Activated CD4-positive, alpha-beta memory T cell treated with anti-CD3 and anti-CD28 coated beads for 36 hours (primary cell): Measurements from ENCODE around the gene KCTD11. TPM values are rescaled to one million over a fixed set of nuclear protein-coding genes. Genes with fewer than 3 reads are reported as not detected.
A peak's percentile ranks its signal among the peaks of the same experiment; 100 is the strongest.

Experiments used
- CTCF ChIA-PET: fragments of 350-600 bp; sonication (Branson Sonifier 250); formaldehyde crosslinking; loops from one replicate; lab custom pipeline; 2021; ENCODE audit warnings: antibody characterized with exemption, inconsistent platforms; lab: Charles Lee
- POLR2A ChIA-PET: fragments of 350-600 bp; sonication (Branson Sonifier 250); formaldehyde crosslinking; loops from one replicate; lab custom pipeline; 2021; ENCODE audit warnings: antibody characterized with exemption; lab: Charles Lee
- DNase-seq: peaks from one replicate; pipeline ENCODE4 v3.0.0-alpha.2; 2020
- H3K27ac Mint-ChIP-seq: one replicate; pipeline ENCODE4 v1.8.0; 2021; ENCODE audit warnings: mixed read lengths
- H3K27me3 Mint-ChIP-seq: one replicate; pipeline ENCODE4 v1.8.0; 2021; ENCODE audit warnings: mixed read lengths
- H3K36me3 Mint-ChIP-seq: one replicate; pipeline ENCODE4 v1.8.0; 2021; ENCODE audit warnings: mixed read lengths
- H3K4me1 Mint-ChIP-seq: one replicate; pipeline ENCODE4 v1.8.0; 2021; ENCODE audit warnings: low read depth, mixed read lengths
- H3K4me3 Mint-ChIP-seq: one replicate; pipeline ENCODE4 v1.8.0; 2021; ENCODE audit warnings: mild to moderate bottlenecking, mixed read lengths
- H3K9me3 Mint-ChIP-seq: one replicate; pipeline ENCODE4 v1.8.0; 2021; ENCODE audit warnings: mixed read lengths
- intact Hi-C: fragments of 100-400 bp; cut with micrococcal nuclease; formaldehyde crosslinking; loops from one replicate; pipeline ENCODE4 v1.15.1; 2023
- total RNA-seq, 2 experiments: library from RNA; stranded (reverse); gene quantifications; one replicate each; pipeline ENCODE4 v1.2.3, GENCODE V29; 2021

KCTD11 gene
- 1 to 10 TPM; 2.6 to 2.8 TPM for total RNA-seq

DNA sequence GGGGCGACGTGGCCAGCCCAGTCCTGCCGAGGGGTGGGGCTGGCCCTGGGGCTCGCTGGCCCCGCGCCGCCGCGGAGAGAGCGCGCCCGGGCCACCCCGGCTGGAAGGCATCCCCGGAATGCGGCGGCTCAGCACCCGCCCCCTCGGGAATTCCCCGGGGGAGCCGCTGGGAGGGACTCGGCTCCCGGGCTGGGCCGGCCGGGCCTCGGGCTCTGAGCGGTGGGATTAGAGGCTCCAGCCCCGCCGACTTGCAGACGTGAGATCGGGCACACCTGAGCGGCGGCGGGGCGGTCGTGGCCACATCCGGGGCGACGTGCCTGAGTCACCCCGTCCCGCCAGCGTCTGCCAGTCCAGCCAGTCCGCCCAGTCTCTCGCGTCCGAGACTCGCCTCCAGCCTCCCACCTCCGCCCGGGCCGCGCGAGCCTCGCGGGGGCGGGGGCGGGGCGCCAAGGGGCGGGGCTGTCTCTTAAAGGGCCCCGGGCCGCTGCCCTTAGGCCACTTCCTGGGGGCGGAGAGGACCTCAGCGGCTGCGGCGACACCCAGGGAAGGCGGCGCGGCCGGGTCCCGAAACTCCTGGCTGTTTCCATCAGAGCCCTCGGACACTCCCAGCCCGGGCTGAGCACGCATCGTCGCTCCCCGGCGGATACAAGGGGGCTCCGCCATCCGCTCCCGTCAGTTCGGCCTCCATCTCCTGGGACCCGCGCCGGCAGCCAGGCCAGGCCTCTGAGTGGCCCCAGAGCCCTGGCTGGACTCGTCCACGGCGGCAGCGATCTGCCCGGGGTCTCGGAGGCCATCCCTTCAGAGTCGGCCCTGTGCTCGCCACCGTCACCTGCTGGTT, at the start of gene KCTD11:
KCTD11 (plus strand) TSS at position 498 of the 838 bp plus-strand sequence.
- intact Hi-C loops = loop anchor here (1.0 to 5.0 kb wide), 6 partner anchors 23 to 130 kb away; partner anchors contain the start of genes GPS2, NEURL4, POLR2A and SLC35G6
- ChIA-PET POLR2A (interaction anchor here (0.9 to 5.0 kb wide), 3 partner anchors 16 to 132 kb away, joined by 3 to 34 read pairs (median 4); partner anchors contain the start of genes ACAP1 and POLR2A), CTCF (interaction anchor here (0.6 to 2.0 kb wide), 4 partner anchors 15 to 232 kb away, joined by 3 to 11 read pairs (median 4); partner anchors contain the start of genes ACAP1 and MPDU1)
- Mint-ChIP-seq H3K4me3 (peak within 1 kb of the TSS; percentile 74), H3K9me3 (no peaks in the 10 kb centered on the region), H3K27ac (peak within 1 kb of the TSS; percentile 68), H3K27me3 (no peaks in the 10 kb centered on the region), H3K4me1 (peaks cover 39% of the 10 kb centered on the region), H3K36me3 (peaks cover 24% of the 10 kb centered on the region)
- peak; percentile 87 for DNase-seq

GRCh38 chr17:7304179-7304578, 47.8 kb upstream of the KCTD11 start:
- ChIA-PET CTCF (interaction anchor here (0.7 to 1.7 kb wide), 2 partner anchors 8 to 256 kb away, joined by 3 to 12 read pairs; no protein-coding TSS in a partner anchor), POLR2A (interaction anchor here (0.6 to 1.3 kb wide), 2 partner anchors 180 to 248 kb away, joined by 3 read pairs; partner anchors contain the start of gene POLR2A)
- Mint-ChIP-seq H3K36me3 (peaks cover 14% of the 10 kb centered on the region), H3K4me1 (peaks cover 2% of the 10 kb centered on the region), H3K4me3 (no peak overlapping the region), H3K27ac (no peak overlapping the region), H3K27me3 (peaks cover 2% of the 10 kb centered on the region), H3K9me3 (no peaks in the 10 kb centered on the region)
- intact Hi-C loops = no loop called here
- DNase-seq = no peak

- Mint-ChIP-seq H3K9me3 (no peaks in the 10 kb centered on the region), H3K4me3 (peak within 1 kb of the TSS; percentile 85), H3K27me3 (peaks cover 2% of the 10 kb centered on the region), H3K36me3 (peaks cover 41% of the 10 kb centered on the region), H3K27ac (peak within 1 kb of the TSS; percentile 97), H3K4me1 (peaks cover 29% of the 10 kb centered on the region)
- ChIA-PET POLR2A (no interaction called here), CTCF (interaction anchor here (1.0 to 1.2 kb wide), 2 partner anchors 27 to 73 kb away, joined by 3 to 4 read pairs; partner anchors contain the start of gene DVL2)
- peak; percentile 100 for DNase-seq
- intact Hi-C loops = loop anchor here (1.0 to 5.0 kb wide), 10 partner anchors 22 to 535 kb away; partner anchors contain the start of genes ELP5, NEURL4, PHF23 and POLR2A
These were observed 44.9 kb upstream of the KCTD11 start, which contains the start of gene EIF5A for GRCh38 chr17:7306911-7307685. TSS of gene EIF5A (plus strand) at chr17:7307628. CDS start at chr17:7309636, 2,008 bp downstream.

- peaks cover 37% of the 10 kb centered on the region for H3K4me1 Mint-ChIP-seq
- ChIA-PET POLR2A (interaction anchor here (0.7 to 2.4 kb wide), 8 partner anchors 13 to 379 kb away, joined by 3 to 13 read pairs (median 4); partner anchors contain the start of genes CTDNEP1, ELP5, NEURL4 and POLR2A), CTCF (interaction anchor here (0.8 to 1.2 kb wide), 3 partner anchors 12 to 253 kb away, joined by 3 to 4 read pairs (median 3); partner anchors contain the start of gene SENP3)
- H3K9me3 Mint-ChIP-seq = no peaks in the 10 kb centered on the region
- peaks cover 2% of the 10 kb centered on the region for H3K27me3 Mint-ChIP-seq
- H3K27ac Mint-ChIP-seq = peak overlapping the region; percentile 97
- intact Hi-C loops = loop anchor here (1.0 to 5.0 kb wide), 10 partner anchors 21 to 534 kb away; partner anchors contain the start of genes ELP5, NEURL4, PHF23 and POLR2A
- DNase-seq = peak; percentile 66
- peaks cover 50% of the 10 kb centered on the region for H3K36me3 Mint-ChIP-seq
- peak overlapping the region; percentile 85 for H3K4me3 Mint-ChIP-seq
These were observed 44.0 kb upstream of the KCTD11 start for GRCh38 chr17:7307686-7308624.

DNA sequence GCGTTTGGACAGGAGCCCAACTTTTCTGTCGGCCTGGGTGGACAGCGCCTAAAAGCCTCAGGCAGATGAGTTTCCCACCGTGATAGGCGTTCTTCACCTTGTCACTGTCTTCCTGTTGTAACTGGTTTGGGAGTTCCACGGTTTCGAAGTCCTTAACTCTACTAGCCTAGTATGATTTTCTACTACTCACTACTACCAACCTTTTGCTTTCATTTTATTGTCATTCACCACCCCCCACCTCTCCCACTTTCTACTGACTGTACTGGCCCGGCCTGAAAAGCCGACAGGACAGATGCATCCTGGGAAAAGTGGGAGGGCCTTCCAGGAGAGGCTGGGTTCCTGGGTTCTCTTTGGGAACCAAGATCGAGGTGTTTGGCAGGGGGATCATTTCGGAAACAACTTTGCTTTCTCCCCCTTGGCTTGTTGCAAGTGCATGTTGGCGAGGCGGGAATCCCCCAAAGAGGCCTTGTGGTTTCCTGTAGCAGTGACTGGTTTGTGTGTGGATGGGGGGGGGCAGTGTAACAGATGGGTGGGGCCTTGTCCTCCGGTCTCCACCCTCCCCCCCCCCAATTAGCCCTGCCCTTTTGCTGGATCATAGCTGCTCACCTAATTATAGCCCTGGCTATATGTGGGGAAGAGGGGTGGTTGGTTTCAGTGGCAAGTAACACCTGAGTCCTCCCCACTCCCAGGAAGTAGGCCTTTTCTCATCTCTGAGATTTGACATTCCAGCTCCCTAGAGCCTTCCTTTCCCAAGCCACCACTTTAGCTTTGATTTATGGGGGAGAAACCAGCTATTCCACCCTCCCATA, 43.1 kb upstream of the KCTD11 start:
- peak overlapping the region; percentile 97 for H3K27ac Mint-ChIP-seq
- POLR2A ChIA-PET = interaction anchor here (0.6 to 2.4 kb wide), 14 partner anchors 12 to 378 kb away, joined by 3 to 13 read pairs (median 3); partner anchors contain the start of genes ACAP1, CTDNEP1, ELP5 and NEURL4
- H3K27me3 Mint-ChIP-seq = peaks cover 2% of the 10 kb centered on the region
- peaks cover 46% of the 10 kb centered on the region for H3K4me1 Mint-ChIP-seq
- no peaks in the 10 kb centered on the region for H3K9me3 Mint-ChIP-seq
- H3K36me3 Mint-ChIP-seq = peaks cover 53% of the 10 kb centered on the region
- DNase-seq = peak; percentile 90
- H3K4me3 Mint-ChIP-seq = peak overlapping the region; percentile 85
- CTCF ChIA-PET = interaction anchor here (0.8 to 1.8 kb wide), 6 partner anchors 11 to 252 kb away, joined by 3 to 9 read pairs (median 4); partner anchors contain the start of genes SENP3 and SLC2A4
- intact Hi-C loops = loop anchor here (5.0 kb wide), 2 partner anchors 93 to 533 kb away; partner anchors contain the start of gene TMEM256

GRCh38 chr17:7309628-7310027, 42.3 kb upstream of the KCTD11 start:
- ChIA-PET CTCF (interaction anchor here (1.1 to 1.8 kb wide), 3 partner anchors 11 to 29 kb away, joined by 4 to 9 read pairs (median 6); partner anchors contain the start of gene SLC2A4), POLR2A (interaction anchor here (0.6 to 2.4 kb wide), 9 partner anchors 17 to 377 kb away, joined by 3 to 13 read pairs (median 4); partner anchors contain the start of genes ACAP1, NEURL4, POLR2A and TP53)
- Mint-ChIP-seq H3K9me3 (no peaks in the 10 kb centered on the region), H3K36me3 (peaks cover 53% of the 10 kb centered on the region), H3K4me3 (peak overlapping the region; percentile 85), H3K27me3 (peaks cover 2% of the 10 kb centered on the region), H3K27ac (peak overlapping the region; percentile 97), H3K4me1 (peaks cover 54% of the 10 kb centered on the region)
- no peak for DNase-seq
- intact Hi-C loops = loop anchor here (5.0 kb wide), 2 partner anchors 93 to 533 kb away; partner anchors contain the start of gene TMEM256

- intact Hi-C loops = no loop called here
- CTCF ChIA-PET = interaction anchor here (1.9 kb wide), 2 partner anchors 13 to 249 kb away, joined by 4 read pairs; no protein-coding TSS in a partner anchor
- no peaks in the 10 kb centered on the region for H3K9me3 Mint-ChIP-seq
- H3K27me3 Mint-ChIP-seq = peaks cover 2% of the 10 kb centered on the region
- peaks cover 56% of the 10 kb centered on the region for H3K36me3 Mint-ChIP-seq
- H3K4me1 Mint-ChIP-seq = peaks cover 58% of the 10 kb centered on the region
- no peak for DNase-seq
- peak overlapping the region; percentile 70 for H3K27ac Mint-ChIP-seq
- no peak overlapping the region for H3K4me3 Mint-ChIP-seq
- POLR2A ChIA-PET = interaction anchor here (1.1 to 1.3 kb wide), 2 partner anchors 18 to 266 kb away, joined by 3 read pairs; no protein-coding TSS in a partner anchor
These were observed 40.8 kb upstream of the KCTD11 start for GRCh38 chr17:7311110-7311705.

GRCh38 chr17:7312432-7313087, 39.4 kb upstream of the KCTD11 start:
- H3K9me3 Mint-ChIP-seq = no peaks in the 10 kb centered on the region
- peaks cover 61% of the 10 kb centered on the region for H3K4me1 Mint-ChIP-seq
- H3K36me3 Mint-ChIP-seq = peaks cover 55% of the 10 kb centered on the region
- H3K27me3 Mint-ChIP-seq = no peaks in the 10 kb centered on the region
- CTCF ChIA-PET = interaction anchor here (0.9 to 1.1 kb wide), 2 partner anchors 11 to 12 kb away, joined by 3 to 6 read pairs; no protein-coding TSS in a partner anchor
- POLR2A ChIA-PET = interaction anchor here (0.7 to 2.3 kb wide), 5 partner anchors 16 to 271 kb away, joined by 3 to 19 read pairs (median 4); partner anchors contain the start of genes ACAP1, MPDU1 and NEURL4
- H3K27ac Mint-ChIP-seq = peak overlapping the region; percentile 56
- no peak for DNase-seq
- H3K4me3 Mint-ChIP-seq = no peak overlapping the region
- intact Hi-C loops = no loop called here
